Amniotic epithelial cell (primary cell): ENCODE results near the gene NTRK1.
A peak's percentile ranks its signal among the peaks of the same experiment; 100 is the strongest.

Experiments
- DNase-seq: peaks from one replicate; pipeline ENCODE4 v3.0.0-alpha.2; 2010; ENCODE audit warnings: low read depth

NTRK1 gene

DNA sequence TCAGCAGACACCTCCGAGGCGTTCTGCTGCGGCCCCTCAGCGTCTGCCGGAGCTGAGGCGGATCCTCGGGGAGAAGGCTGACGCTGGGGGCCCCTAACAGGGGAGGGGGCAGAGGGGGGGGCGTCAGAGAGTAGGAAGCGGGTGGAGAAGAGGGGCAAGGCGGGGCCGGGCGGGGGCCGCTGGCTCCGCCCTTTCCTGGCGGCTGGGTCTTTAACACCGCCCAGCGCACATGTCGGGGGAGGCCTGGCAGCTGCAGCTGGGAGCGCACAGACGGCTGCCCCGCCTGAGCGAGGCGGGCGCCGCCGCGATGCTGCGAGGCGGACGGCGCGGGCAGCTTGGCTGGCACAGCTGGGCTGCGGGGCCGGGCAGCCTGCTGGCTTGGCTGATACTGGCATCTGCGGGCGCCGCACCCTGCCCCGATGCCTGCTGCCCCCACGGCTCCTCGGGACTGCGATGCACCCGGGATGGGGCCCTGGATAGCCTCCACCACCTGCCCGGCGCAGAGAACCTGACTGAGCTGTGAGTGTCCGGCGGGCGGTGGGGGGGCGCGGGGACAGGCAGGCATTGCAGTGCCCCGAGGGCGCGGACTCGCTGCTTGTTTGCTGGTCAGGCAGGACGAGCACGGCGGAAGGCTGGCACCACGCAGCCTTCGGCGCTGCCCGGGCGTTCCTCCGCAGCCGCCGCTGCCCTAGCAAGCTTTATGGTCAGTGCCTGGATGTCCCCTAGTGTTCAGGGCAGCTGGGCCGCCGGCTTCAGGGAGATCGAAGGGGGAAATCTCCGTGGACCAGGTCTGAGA, at the start of gene NTRK1:
Gene NTRK1 (plus strand): TSS at position 238 of the 796 bp plus-strand sequence. CDS start 70 bp downstream, at position 308.
- DNase-seq, result no peak

- peak; percentile 35 for DNase-seq
These were observed 49.5 kb upstream of the NTRK1 start for GRCh38 chr1:156811168-156811567.

DNA sequence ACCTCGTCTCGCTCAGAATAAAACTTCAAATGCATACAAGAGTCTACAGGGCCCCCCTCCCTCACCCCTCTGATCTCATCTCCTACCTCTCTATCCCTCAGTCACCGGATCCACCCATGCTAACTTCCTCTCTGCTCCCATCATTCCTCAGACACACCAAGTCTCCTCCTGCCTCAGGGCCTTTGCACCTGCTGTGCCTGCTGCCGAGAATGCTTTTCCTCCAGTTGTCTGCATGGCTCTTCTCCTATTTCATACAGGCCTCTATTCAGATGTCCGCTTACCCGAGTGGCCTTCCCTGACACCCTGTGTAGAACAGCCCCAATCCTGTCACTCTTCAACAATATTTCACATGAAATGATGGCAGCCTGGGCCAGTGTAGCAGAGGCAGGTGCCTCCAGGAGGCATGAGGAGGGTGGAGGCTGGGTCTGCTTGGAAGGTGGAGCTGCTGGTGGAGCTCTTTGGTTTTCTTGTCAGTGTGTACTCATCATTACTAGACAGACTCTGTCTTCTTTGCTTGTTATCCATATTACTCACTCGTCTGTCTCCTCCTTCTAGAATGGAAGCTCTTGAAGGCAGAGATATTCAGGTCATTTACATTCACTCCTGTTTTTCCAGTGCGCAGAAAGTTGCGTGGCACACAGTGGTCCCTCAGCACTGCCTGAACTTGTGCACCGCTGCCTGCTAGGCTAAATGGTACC, 48.2 kb upstream of the NTRK1 start:
- no peak for DNase-seq

DNA sequence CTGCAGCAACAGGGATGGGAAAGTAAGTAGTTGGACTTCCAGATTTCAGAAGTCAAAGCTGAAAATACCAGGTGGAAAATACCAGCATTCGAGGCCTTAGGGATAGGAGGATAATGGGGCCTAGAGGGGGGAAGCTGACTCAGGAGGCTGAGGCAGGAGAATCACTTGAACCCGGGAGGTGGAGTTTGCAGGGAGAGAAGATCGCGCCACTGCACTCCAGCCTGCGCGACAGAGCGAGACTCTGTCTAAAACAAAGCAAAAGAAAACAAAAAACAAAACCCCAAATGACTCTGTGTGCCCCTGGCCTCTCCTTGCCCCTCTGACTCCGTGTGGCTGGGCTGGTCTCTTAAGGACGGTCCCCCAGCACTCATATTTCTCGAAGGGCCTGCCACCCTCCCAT, 47.4 kb upstream of the NTRK1 start:
- DNase-seq, result no peak

DNA sequence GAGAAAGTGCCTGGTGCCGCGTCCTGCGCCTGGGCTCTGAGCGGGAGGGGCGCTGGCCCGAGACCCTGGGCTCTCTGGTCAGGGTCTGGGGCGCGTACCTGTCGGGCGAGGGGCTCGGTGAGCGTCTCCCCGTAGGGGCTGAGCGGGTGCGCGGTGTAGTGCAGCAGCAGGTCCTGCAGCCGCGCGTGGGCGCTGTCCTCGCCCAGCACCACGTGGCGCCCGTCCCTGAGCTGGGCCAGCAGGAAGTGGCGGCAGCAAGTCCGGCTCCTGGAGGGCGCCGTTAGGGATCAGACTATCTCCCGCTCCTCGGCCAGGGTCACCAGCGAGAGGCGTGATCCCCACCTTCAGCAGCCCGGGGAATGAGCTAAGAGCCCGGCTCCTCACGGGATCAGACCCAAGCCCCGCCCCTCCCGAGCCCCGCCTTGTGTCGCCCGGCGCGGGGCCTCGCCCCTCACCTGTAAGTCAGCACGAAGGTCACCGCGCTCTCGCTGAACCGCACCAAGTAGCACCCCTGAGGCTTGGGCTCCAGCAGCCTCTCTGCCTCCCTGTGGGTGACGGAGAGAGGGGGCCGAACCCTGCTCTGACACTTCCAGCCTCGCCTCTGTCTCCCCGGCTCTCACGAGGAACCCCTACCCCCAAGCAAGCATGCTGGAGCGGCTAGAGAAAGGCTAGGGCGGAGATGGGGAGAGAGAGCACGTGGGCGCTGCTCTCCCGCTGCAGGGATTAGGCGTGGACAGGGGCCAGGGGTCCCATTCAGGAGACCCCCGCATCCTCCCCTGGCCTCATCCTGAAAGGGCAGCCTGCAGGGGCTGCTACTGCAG, 46.7 kb upstream of the NTRK1 start:
- DNase-seq, result peak; percentile 41

DNA sequence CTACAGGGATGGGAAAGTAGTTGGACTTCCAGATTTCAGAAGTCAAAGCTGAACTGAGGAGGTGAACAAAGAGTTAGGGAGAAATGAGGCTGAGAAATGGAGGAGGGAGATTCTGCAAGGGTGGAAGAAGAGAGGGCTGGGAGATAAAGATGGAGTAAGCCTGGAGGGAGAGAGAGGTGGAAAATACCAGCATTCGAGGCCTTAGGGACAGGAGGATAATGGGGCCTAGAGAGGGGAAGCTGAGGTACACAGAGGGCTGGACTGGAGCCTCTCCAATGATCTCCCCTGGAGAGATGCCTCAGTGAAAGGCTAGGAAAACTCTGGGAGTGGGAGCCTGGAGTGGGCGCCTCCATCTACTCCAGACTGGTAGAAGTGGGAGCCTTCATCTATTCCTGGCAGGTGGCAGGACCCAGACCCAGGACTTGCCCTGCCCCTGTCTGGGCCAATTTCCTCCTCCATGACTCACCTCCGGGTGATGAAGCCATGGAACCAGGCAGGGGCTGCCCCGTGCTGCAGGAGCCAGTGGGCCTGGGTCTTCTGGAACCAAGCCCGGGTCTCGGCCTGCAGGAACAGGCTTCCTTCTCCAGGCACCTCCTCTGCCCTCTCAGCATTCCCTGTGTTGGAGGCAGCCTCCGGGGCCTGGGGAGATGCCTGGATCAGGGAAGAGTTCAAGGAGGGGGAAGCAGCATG, 45.9 kb upstream of the NTRK1 start:
- no peak for DNase-seq

GRCh38 chr1:156815307-156815826, 45.3 kb upstream of the NTRK1 start:
- peak; percentile 75 for DNase-seq

DNA sequence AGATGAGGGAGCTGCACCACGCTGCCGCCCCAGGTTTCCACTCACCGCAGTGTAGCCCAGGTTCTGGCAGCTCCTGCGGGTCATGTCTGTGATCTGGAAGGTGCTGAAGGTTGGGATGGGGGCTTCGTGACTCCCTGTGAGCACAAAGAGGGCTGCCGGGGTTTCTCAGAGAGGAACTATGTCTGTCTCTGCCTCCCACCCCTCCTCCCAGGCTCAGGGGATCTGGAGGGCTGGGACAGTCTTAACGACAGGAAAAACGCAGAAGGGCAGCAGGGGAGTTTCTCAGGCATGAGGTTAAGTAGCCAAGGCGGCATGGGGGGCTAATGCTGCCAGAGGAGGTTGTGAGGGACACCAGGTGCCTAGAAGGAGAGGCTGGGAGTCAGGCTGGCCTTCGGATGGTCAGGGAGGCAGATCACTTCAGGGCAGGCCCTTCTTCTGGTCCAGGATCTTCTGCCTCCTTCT, 44.7 kb upstream of the NTRK1 start:
- no peak for DNase-seq

- no peak for DNase-seq
These were observed 43.9 kb upstream of the NTRK1 start, which contains the start of gene SH2D2A for GRCh38 chr1:156816561-156817328. Gene SH2D2A, minus strand, starts transcription at chr1:156816848. Its CDS starts 140 bp downstream, at chr1:156816708.

GRCh38 chr1:156821801-156822200, 38.9 kb upstream of the NTRK1 start:
- DNase-seq, result peak; percentile 75

DNA sequence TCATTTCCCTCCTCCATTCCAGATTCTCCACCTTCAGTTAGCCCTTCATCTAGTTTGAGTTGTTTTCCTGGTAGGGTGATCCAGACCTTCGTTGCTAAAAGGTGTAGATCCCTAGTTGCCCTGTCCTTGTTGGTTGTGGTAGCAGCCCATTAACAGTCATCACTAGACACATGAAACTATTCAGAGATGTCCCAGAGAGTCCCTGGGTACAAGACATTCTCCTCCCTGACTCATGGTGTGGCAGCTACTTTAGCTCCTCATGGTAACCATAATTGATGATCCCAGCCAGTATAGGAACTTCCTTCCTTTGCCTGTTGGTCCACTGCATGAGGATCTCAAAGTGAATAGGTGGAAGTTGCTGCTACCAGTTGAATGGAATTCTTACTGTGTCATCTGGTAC, 38.0 kb upstream of the NTRK1 start:
- DNase-seq, result no peak

- DNase-seq, result no peak
These were observed 37.4 kb upstream of the NTRK1 start for GRCh38 chr1:156823210-156823790.

DNA sequence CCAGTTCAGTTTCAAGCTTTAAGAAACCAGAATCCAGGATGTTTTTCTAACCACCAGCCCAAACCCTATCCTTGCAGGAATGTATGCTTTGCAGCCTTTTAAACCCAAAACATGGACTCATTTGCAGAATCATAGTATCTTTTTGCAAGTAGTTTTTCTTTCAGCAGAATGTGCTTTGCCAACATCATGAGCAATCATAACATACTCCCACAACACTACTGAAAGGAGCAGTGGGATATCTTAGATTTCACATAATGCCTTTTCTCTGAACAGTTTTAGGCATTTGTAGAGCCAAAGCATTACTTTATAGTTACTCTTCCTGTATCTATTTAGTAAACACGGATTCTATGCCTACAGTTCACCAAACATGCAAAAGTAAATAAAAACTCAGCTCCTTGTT, 34.0 kb upstream of the NTRK1 start:
- DNase-seq, result peak; percentile 70

GRCh38 chr1:156828400-156829124, 32.1 kb upstream of the NTRK1 start:
- no peak for DNase-seq

DNA sequence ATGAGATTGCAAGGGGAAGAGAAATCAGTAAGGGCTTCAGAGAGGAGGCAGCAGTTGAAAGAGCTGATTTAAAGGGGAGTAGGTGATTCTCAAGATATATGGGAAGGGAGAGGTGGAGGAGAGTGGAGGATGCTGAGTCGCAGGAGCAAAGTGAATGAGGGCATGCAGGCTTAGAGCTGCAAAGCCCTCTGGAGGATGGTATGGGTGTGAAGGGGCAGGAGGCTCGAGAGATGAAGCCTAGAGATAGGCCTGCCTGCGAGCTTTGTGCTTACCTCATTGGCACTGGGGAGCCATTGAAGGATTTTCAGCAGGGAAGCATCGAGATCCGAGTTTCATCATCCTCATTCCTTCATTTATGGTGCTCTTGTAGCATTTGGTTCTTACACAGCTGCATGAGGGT, 28.2 kb upstream of the NTRK1 start:
- no peak for DNase-seq

GRCh38 chr1:156833603-156834002, 27.1 kb upstream of the NTRK1 start:
- DNase-seq, result no peak

DNA sequence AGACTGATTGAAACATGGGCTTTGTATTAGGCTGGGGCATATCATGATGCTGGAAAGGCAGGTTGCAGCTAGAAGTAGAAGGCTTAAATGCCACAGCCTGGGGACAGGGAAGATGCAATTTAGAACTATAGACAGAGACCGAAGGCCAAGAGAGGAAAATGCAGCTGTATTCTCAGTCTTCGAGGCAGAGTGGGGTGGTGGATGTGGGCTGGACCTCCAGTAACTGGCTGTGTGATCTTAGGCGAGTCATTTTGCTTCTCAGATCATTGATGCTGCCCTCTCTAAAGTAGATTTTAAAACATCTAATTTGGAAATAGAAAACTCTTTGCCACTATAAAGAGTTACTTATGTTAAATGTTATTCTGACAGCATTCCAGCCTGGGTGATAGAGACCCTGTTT, 26.3 kb upstream of the NTRK1 start:
- DNase-seq, result no peak

GRCh38 chr1:156836041-156836654, 24.5 kb upstream of the NTRK1 start:
- no peak for DNase-seq

DNA sequence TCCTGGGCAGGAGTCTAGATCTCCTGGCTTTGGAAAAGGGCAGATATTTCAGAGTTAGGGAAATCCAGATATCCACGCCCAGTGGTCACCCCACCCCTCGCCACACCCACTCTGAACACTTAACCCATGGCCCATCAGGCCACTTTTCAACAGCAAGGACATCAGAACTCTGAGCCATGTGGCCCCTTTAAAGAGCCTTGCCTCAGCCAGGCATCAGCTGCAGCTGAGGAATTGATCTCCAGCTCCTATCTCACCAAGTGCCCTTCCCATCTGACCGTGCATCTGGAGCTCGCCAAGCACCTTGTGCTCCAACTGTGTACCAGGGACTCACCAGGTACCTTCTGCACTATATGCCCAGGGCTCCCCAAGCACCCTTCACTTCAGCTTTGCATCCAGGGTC, 23.8 kb upstream of the NTRK1 start:
- DNase-seq, result no peak
